IPS-18c (cell line): Measurements from ENCODE around the gene SLC25A38.
"Not testable (repeated sequence)": the region's sequence is repeated elsewhere in the genome, so short reads cannot be mapped to it uniquely, and the experiment has no call there.

ENCODE experiments used
- H3K4me3 ChIP-seq: 2 replicates; pipeline ENCODE4 v1.7.0; 2013; ENCODE audit warnings: low read depth, mild to moderate bottlenecking, low read length, moderate library complexity; ENCODE audit not compliant: insufficient read depth
- H3K9me3 ChIP-seq: one replicate; pipeline ENCODE4 v1.6.1; 2013; ENCODE audit warnings: mild to moderate bottlenecking, low read length, moderate library complexity; ENCODE audit not compliant: control insufficient read depth, insufficient read depth

The SLC25A38 gene

DNA sequence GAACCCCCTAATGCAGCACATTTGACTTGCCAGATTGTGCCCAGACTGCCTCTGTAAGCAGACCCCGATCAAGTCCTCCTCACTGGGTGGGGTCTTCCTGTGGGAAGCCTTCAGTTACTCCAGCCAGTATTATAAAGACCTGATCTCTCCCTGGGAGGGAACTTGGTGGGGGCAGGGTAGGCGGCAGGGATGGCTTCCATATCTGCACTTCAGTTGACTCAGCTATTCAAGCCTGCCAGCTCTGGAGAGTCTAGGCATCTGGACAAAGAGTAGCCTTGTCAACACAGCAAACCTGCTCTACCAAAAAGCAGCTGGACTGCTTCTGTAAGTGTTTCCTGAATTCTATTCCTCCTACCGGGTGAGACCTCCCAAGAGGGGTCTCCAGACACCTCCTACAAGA, 21.0 kb upstream of the SLC25A38 start:
- Histone ChIP-seq H3K4me3 (no peak overlapping the region), H3K9me3 (no peaks in the 10 kb centered on the region)

DNA sequence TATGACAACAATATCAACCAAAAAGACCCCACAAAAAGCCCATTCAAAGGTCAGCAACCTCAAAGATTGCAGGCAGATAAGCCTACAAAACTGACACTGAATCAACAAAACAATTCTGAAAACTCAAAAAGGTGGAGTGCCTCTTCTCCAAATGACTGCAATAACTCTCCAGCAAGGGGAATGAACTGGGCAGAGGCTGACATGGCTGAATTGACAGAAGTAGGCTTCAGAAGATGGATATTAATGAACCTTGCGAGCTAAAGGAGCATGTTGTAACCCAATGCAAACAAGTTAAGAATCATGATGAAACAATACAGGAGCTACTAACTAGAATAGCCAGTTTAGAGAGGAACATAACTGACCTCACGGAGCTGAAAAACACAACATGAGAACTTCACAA, 20.4 kb upstream of the SLC25A38 start:
- Histone ChIP-seq H3K4me3 (no peak overlapping the region), H3K9me3 (no peaks in the 10 kb centered on the region)

- not testable (repeated sequence) for H3K9me3 ChIP-seq, H3K4me3 ChIP-seq
These were observed 12.7 kb upstream of the SLC25A38 start for GRCh38 chr3:39370450-39370849.

- Histone ChIP-seq H3K9me3 (no peaks in the 10 kb centered on the region), H3K4me3 (no peak overlapping the region)
These were observed 10.3 kb upstream of the SLC25A38 start for GRCh38 chr3:39372833-39373232.

GRCh38 chr3:39376959-39377634, 6.1 kb upstream of the SLC25A38 start:
- H3K9me3 ChIP-seq = no peaks in the 10 kb centered on the region
- no peak overlapping the region for H3K4me3 ChIP-seq

DNA sequence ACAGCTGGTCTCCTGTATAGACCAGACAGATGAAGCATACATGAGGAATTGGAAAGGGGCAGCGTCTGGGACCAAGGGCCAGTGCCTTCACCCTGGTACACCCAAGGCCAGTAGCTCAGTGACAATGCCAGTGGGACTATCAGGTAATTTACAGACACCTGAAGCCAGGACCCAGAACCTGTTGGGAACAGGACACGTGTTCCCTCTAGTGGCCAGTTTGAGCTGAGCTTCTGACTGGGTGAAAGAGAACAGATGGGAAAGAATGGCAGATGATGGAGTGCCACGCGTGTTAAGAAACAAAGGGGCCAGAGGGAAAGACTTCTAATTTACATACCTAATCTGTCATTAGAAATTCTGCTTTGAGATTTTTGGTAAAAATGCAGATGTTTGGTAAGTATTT, 5.1 kb upstream of the SLC25A38 start:
- Histone ChIP-seq H3K9me3 (no peaks in the 10 kb centered on the region), H3K4me3 (no peak overlapping the region)

DNA sequence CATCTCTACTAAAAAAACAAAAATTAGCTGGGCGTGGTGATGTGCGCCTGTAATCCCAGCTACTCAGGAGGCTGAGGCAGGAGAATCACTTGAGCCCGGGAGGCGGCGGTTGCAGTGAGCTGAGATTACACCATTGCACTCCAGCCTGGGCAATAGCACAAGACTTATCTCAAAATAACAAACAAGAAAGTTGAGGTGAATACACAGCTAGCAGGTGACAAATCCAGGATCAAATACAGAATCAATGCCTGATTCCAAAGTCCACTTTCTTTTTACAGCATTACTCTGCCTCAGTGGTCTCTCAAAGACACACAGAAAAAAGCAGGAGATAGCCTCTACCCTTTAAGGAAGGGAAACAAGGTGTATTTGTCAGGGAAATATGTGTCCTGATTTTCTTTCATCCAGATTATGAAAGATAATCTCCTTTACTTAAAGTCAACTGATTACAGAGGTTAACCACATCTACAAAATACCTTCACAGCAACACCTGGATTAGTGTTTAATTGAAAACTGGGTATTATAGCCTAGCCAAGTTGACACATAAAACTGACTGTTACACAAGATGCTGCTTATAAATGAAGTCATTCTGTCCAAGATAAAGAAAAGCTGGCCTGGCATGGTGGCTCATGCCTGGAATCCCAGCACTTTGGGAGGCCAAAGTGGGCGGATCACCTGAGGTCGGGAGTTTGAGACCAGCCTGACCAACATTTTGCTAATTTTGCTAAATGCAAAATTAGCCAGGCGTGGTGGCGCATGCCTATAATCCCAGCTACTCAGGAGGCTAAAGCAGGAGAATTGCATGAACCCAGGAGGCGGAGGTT, 4.0 kb upstream of the SLC25A38 start:
- H3K4me3 ChIP-seq = no peak overlapping the region

DNA sequence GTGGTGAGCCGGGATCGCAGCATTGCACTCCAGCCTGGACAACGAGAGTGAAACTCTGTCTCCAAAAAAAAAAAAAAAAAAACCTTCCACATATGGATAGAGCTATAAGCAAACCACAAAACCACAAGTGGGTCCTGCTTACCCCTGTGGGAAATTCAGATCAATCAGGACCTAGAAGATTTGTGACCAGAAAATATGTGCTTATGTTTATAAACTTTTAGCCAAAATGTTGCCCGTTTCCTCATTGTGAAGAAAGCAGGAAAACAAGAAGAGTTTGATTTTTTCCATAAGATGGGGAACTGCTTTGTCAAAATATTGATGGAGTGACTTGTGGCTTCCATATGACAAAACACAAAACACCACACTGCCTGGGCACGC, 3.4 kb upstream of the SLC25A38 start:
- Histone ChIP-seq H3K4me3 (no peak overlapping the region), H3K9me3 (no peaks in the 10 kb centered on the region)

More for the DNA sequence above, 4.0 kb upstream of the SLC25A38 start:
- H3K9me3 ChIP-seq = no peaks in the 10 kb centered on the region

GRCh38 chr3:39381432-39381831, 1.7 kb upstream of the SLC25A38 start:
- H3K4me3 ChIP-seq = no peak overlapping the region
- no peaks in the 10 kb centered on the region for H3K9me3 ChIP-seq

DNA sequence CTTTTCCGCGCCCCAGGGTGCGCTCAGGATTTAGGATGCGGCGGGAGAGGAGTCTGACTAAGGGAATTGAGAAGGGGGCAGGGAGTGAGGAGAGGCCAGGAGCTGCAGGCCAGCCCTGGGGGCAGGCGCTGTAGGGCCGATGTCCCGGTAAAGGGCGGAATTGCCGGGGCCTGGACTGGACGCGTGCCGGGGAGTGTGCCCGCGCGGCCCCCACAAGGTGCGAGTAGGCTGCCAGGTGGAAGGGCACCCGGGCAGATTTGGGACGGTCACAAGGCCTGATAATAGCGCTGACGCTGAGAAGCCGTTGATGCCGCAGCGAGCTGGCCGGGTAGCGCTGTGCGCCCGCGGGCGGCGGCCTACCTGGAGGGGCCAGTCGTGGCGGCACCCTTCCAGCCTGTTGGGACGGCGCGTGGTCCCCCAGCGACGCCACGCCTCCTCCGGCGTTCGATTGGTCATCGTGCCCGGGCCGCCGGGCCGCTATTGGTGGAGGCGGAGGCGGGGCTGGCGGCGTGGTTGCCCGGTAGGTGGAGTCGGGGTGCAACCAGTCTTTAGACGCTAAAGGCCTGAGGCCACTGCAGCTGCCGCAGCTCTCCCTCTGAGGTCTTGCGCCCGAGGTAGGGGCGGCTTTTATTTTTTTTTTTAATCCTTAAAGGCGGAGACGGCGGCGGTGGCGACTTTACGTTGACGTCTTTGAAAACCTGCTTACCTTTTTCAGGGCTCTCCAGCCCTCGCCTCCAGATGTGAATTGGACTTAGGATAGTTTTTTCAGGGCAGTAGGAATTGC, 903 bp downstream of the SLC25A38 start:
- peak overlapping the region; percentile 87 for H3K4me3 ChIP-seq
- no peaks in the 10 kb centered on the region for H3K9me3 ChIP-seq

DNA sequence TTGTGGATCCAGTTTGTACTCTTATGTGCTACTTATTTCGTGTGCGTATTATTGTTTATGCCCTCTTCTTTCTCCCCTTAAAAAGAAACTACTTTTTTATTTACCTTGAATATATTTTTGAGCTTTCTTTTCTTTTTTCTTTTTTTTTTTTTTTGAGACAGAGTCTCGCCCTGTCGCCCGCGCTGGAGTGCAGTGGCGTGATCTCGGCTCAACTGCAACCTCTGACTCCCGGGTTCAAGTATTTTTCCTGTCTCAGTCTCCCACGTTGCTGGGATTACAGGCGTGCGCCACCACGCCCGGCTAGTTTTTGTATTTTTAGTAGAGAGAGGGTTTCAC, 1.5 kb downstream of the SLC25A38 start:
- peak overlapping the region; percentile 87 for H3K4me3 ChIP-seq
- H3K9me3 ChIP-seq = no peaks in the 10 kb centered on the region

GRCh38 chr3:39385456-39386090, 2.4 kb downstream of the SLC25A38 start:
- H3K4me3 ChIP-seq = no peak overlapping the region

DNA sequence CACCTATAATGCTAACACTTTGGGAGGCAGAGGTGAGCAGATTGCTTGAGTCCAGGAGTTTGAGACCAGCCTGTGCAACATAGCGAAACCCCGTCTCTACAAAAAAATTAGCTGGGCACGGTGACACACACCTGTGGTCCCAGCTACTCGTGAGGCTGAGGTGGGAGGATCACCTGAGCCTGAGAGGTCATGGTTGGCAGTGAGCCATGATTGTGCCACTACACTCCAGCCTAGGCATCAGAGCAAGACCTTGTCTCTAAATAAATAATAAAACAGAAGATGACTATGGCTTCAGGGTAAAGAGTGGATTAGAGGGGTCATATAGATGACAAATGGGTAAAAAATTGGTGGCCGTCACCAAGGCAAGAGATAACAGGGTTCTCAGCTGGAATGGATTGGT, 3.1 kb downstream of the SLC25A38 start:
- H3K4me3 ChIP-seq = no peak overlapping the region
- H3K9me3 ChIP-seq = no peaks in the 10 kb centered on the region

More at GRCh38 chr3:39385456-39386090, 2.4 kb downstream of the SLC25A38 start:
- no peaks in the 10 kb centered on the region for H3K9me3 ChIP-seq

DNA sequence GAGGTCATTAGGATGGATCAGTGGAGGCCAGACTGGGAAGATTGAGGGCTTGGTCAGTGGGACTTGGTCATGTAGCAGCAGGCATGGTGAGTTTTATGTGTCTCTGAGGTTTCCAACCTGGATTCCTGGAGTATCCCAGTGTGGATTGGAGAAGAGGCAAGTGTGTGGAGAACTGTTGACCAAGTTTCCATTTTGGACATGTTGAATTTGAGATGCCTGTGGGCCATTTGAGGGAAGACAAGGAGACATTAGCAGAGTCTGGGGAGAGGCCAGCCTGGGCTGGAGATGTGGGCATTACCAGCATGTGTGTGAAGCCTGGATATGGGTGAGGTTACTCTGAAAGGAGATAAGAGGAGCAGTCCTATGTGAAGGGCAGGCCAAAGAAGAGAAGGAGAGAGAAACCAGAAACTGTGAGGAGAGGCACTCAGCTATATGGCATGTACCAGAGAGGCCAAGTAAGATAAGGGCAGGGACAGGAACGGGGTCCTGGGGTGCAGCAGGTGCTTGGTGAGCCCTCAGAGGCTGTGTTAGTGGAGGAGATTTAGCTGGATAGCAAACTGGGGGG, 4.3 kb downstream of the SLC25A38 start:
- H3K4me3 ChIP-seq = no peak overlapping the region
- no peaks in the 10 kb centered on the region for H3K9me3 ChIP-seq

DNA sequence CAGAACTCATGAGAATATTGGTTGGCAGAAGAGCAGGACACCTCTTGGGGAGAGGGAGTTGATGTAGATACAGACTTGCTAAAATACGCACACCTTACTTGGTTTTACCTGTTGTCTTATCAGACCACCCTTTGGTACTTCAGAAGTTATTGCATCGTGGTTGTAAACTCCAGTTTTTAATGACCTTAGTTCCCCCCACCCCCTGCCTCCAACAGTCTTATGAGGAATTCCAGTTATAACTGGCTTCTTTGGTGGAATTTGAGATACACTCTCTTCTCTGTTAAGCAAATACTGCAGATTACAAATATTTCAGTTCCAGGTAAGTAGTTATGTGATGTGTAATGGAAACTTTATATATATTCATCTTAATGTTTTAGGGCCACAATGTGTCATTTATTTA, 5.0 kb downstream of the SLC25A38 start:
- H3K4me3 ChIP-seq = no peak overlapping the region
- no peaks in the 10 kb centered on the region for H3K9me3 ChIP-seq

DNA sequence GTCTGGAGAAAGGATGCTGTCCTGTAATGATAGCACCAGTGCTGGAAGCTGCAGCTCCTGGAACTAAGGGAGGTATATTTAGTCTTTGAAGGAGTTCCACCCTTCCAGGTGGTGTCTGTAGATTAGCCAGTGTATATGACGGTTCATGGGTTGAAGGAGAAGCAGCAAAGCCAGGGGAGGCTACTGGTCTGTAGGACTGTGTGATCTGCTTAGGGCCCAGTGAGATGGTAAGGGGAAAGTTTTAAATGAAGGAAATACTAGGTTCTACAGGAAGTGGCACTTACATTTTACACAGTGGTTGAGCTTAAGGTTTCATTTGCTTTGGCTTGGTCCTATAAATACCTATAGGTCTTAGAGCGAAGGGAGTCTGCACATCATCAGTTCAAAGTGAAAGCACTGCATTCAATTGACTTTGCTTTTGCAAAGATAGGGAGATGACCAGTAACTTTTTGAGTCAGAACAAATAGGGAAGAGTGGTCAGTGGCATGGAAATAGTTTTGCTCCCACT, 5.6 kb downstream of the SLC25A38 start:
- Histone ChIP-seq H3K4me3 (no peak overlapping the region), H3K9me3 (no peaks in the 10 kb centered on the region)

DNA sequence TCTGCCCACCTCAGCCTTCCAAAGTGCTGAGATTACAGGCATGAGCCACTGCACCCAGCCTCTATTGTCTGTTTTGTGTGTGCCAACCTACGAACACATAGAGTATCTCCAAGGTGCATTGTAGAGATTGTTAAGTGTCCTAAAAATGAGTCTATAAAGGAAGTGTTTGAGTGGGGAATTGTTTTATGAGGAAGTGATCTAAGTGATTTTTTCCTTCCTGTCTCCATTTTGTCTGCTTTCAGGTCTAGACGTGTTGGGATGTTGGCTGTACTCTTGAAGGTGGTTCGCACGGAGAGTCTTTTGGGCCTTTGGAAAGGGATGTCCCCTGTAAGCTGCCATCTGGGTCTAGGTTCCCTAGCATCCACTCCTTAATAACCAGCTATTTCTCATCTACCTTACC, 7.0 kb downstream of the SLC25A38 start:
- Histone ChIP-seq H3K4me3 (no peak overlapping the region), H3K9me3 (no peaks in the 10 kb centered on the region)
